Smooth muscle cell (in vitro differentiated cells): ENCODE data around the gene ADGRV1. TPM values are rescaled to one million over a fixed set of nuclear protein-coding genes. Genes with fewer than 3 reads are reported as not detected.

ENCODE experiments used
- DNase-seq: peaks from one replicate; lab custom pipeline; 2025; ENCODE audit not compliant: unreplicated experiment; lab: John Stamatoyannopoulos, UW
- H2AFZ ChIP-seq: fragments of 200-600 bp; sonication (generic); 2 replicates; pipeline ENCODE4 v1.6.0; 2016; ENCODE audit warnings: antibody characterized with exemption, low read depth, mild to moderate bottlenecking
- H3F3A ChIP-seq: fragments of 200-600 bp; sonication (generic); 2 replicates; pipeline ENCODE4 v1.6.0; 2017; ENCODE audit warnings: antibody characterized with exemption, low read depth
- H3K27ac ChIP-seq: fragments of 200-600 bp; sonication (generic); 2 replicates; pipeline ENCODE4 v1.5.1; 2016; ENCODE audit warnings: low read depth, mild to moderate bottlenecking
- H3K27me3 ChIP-seq: fragments of 200-600 bp; sonication (generic); 2 replicates; pipeline ENCODE4 v1.6.1; 2016; ENCODE audit warnings: low read depth, mild to moderate bottlenecking
- H3K36me3 ChIP-seq: fragments of 200-600 bp; sonication (generic); 2 replicates; pipeline ENCODE4 v1.5.1; 2016; ENCODE audit warnings: low read depth
- H3K4me1 ChIP-seq: fragments of 200-600 bp; sonication (generic); 2 replicates; pipeline ENCODE4 v1.5.1; 2016; ENCODE audit warnings: low read depth
- H3K4me2 ChIP-seq: fragments of 200-600 bp; sonication (generic); 2 replicates; pipeline ENCODE4 v1.6.0; 2016; ENCODE audit warnings: mild to moderate bottlenecking
- H3K4me3 ChIP-seq: fragments of 200-600 bp; sonication (generic); 2 replicates; pipeline ENCODE4 v1.5.1; 2016; ENCODE audit warnings: mild to moderate bottlenecking
- H3K79me2 ChIP-seq: fragments of 200-600 bp; sonication (generic); 2 replicates; pipeline ENCODE4 v1.6.0; 2016; ENCODE audit warnings: low read depth, mild to moderate bottlenecking
- H3K9ac ChIP-seq: fragments of 200-600 bp; sonication (generic); 2 replicates; pipeline ENCODE4 v1.6.0; 2016; ENCODE audit warnings: low read depth
- H3K9me3 ChIP-seq: fragments of 200-600 bp; sonication (generic); replicated peaks from 2 replicates; pipeline ENCODE4 v1.5.1; 2016; ENCODE audit warnings: low read depth
- H4K20me1 ChIP-seq: fragments of 200-600 bp; sonication (generic); 2 replicates; pipeline ENCODE4 v1.6.0; 2016; ENCODE audit warnings: low read depth
- CTCF ChIP-seq: fragments of 200-600 bp; sonication (generic); IDR thresholded peaks from 2 replicates; pipeline ENCODE4 v1.5.1; 2017; ENCODE audit warnings: borderline replicate concordance, mild to moderate bottlenecking, antibody characterized with exemption; ENCODE audit not compliant: insufficient read depth, poor library complexity, severe bottlenecking
- WGBS: methylation state at CpG from one replicate; pipeline ENCODE4 v1.1.7; 2016; ENCODE audit warnings: low lambda C conversion rate; 5-methylcytosine and 5-hydroxymethylcytosine counted together
- polyA plus RNA-seq: library from polyadenylated mRNA; unstranded; fragments of >200 nt; fragmentation: Nextera tagmentation; extraction: Ambion mirVana; gene quantifications from 2 replicates; pipeline ENCODE4 v1.2.1, GENCODE V29; 2016
- total RNA-seq: library from RNA; depleted of rRNA; stranded (reverse); fragments of >200 nt; gene quantifications from 2 replicates; pipeline ENCODE4 v1.2.3, GENCODE V29; 2014

Gene ADGRV1
- total and polyA plus RNA-seq, 2 experiments from 2014 or later: 16.8 to 17.7 TPM

DNA sequence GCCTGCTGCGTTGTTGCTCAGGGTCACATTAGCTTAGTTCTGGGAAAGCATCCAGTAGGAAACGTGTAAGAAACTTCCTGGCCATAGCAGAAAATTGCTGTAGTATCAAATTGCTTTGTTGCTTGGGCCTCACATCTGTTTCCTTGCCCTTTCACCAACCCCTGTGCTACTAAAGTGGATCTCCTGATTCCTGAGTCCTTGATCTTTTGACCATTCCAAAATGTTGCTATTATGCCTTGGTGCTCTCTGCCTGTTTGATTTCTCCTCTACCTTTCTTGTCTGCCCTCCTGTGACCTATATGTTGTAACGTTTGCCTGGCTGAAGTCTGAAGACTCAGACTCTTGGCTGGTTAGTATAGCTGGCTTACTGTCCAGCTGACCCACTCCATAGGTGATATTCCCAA lies 350.5 kb downstream of the ADGRV1 start:
- TF ChIP-seq CTCF: no peak
- no peaks in the 10 kb centered on the region for H4K20me1 ChIP-seq
- 48% methylated on average over 3 of the region's 3 CpGs for WGBS
- H2AFZ ChIP-seq: peak overlapping the region; percentile 81
- no peaks in the 10 kb centered on the region for H3K27me3 ChIP-seq
- no peak overlapping the region for H3K4me2 ChIP-seq
- DNase-seq: no peak
- no peaks in the 10 kb centered on the region for H3K9me3 ChIP-seq
- H3K79me2 ChIP-seq: no peaks in the 10 kb centered on the region
- H3F3A ChIP-seq: no peaks in the 10 kb centered on the region
- H3K9ac ChIP-seq: no peak overlapping the region
- H3K4me3 ChIP-seq: no peak overlapping the region
- no peaks in the 10 kb centered on the region for H3K36me3 ChIP-seq
- no peaks in the 10 kb centered on the region for H3K4me1 ChIP-seq
- no peak overlapping the region for H3K27ac ChIP-seq

- no peak for TF ChIP-seq CTCF
- Histone ChIP-seq H3K79me2 (no peaks in the 10 kb centered on the region), H3F3A (no peaks in the 10 kb centered on the region), H3K9ac (no peak overlapping the region), H3K36me3 (no peaks in the 10 kb centered on the region), H3K4me3 (no peak overlapping the region), H4K20me1 (no peaks in the 10 kb centered on the region), H3K27ac (no peak overlapping the region), H3K9me3 (no peaks in the 10 kb centered on the region), H2AFZ (no peak overlapping the region), H3K27me3 (no peaks in the 10 kb centered on the region), H3K4me2 (no peak overlapping the region), H3K4me1 (no peaks in the 10 kb centered on the region)
- WGBS: 66% methylated on average over 6 of the region's 6 CpGs
- no peak for DNase-seq
Observed at GRCh38 chr5:90909940-90910339, 351.3 kb downstream of the ADGRV1 start.

DNA sequence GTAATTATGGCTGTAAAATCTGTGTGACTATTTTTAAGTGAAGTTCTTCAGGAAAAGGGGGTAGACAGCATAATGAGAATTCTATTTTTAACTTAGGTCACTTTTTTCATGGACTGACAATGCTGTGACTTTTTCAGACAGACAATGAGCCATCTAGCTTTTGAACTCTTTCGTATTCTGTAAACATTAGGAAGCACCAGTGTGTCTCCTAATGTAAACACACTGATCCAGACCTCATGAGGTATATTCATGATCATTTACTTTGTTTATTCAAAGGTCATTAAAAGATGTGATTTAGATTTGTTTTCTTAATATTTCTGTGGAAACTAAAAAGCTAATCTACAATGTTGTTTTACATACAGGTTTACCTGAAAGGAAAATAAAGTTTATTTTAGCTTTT lies 352.6 kb downstream of the ADGRV1 start:
- H3K36me3 ChIP-seq: no peaks in the 10 kb centered on the region
- H3K9me3 ChIP-seq: no peaks in the 10 kb centered on the region
- no peaks in the 10 kb centered on the region for H3K79me2 ChIP-seq
- no peaks in the 10 kb centered on the region for H4K20me1 ChIP-seq
- WGBS: 23% methylated on average over 1 of the region's 1 CpG
- H3K27ac ChIP-seq: no peak overlapping the region
- no peak overlapping the region for H3K4me3 ChIP-seq
- no peaks in the 10 kb centered on the region for H3K27me3 ChIP-seq
- peak overlapping the region; percentile 69 for H2AFZ ChIP-seq
- H3F3A ChIP-seq: no peaks in the 10 kb centered on the region
- DNase-seq: no peak
- no peaks in the 10 kb centered on the region for H3K4me1 ChIP-seq
- no peak for TF ChIP-seq CTCF
- peak overlapping the region; percentile 19 for H3K4me2 ChIP-seq
- H3K9ac ChIP-seq: no peak overlapping the region

- H4K20me1 ChIP-seq: no peaks in the 10 kb centered on the region
- no peak overlapping the region for H3K4me3 ChIP-seq
- H3K9me3 ChIP-seq: no peaks in the 10 kb centered on the region
- no peaks in the 10 kb centered on the region for H3F3A ChIP-seq
- TF ChIP-seq CTCF: no peak
- H3K27ac ChIP-seq: no peak overlapping the region
- no peak for DNase-seq
- H3K4me2 ChIP-seq: no peak overlapping the region
- H3K79me2 ChIP-seq: no peaks in the 10 kb centered on the region
- no peak overlapping the region for H3K9ac ChIP-seq
- H3K27me3 ChIP-seq: no peaks in the 10 kb centered on the region
- WGBS: 89% methylated on average over 4 of the region's 4 CpGs
- no peaks in the 10 kb centered on the region for H3K4me1 ChIP-seq
- H3K36me3 ChIP-seq: no peaks in the 10 kb centered on the region
- H2AFZ ChIP-seq: no peak overlapping the region
Observed at GRCh38 chr5:90912476-90912875, 353.9 kb downstream of the ADGRV1 start.
